Measurements from ENCODE around the gene NAXD.

- no peak for TF ChIP-seq CTCF (IDR thresholded peaks at IDR 0.05)
- TF ChIP-seq POLR2A (IDR thresholded peaks at IDR 0.05), result no peak
- no peak for TF ChIP-seq EP300 (IDR thresholded peaks at IDR 0.05)
These were observed 21.4 kb downstream of the NAXD start for GRCh38 chr13:110636701-110637201.

Measured in upper lobe of left lung (tissue), 4 donors.